HEK293 (cell line): ENCODE data around the gene CCR5AS.

Source experiments
- CTCF ChIA-PET: fragments of 350-600 bp; formaldehyde crosslinking; extraction: SDS; loops from one replicate; lab custom pipeline; 2021; ENCODE audit warnings: antibody characterized with exemption; lab: Yijun Ruan, JAX
- POLR2A ChIA-PET: fragments of 300-600 bp; formaldehyde crosslinking; extraction: SDS; loops from one replicate; lab custom pipeline; 2020; ENCODE audit warnings: antibody characterized with exemption, inconsistent platforms; lab: Yijun Ruan, JAX
- H3K27ac ChIP-seq: fragments of 200-500 bp; sonication (Bioruptor generic); 2 replicates; pipeline ENCODE4 v1.5.1; 2014; ENCODE audit warnings: low read depth, low read length, control low read depth, inconsistent platforms; ENCODE audit errors: extremely low read depth
- H3K36me3 ChIP-seq, 2 experiments: fragments of 200-500 bp in 1 of 2; sonication (Bioruptor generic) in 1 of 2; 1 replicate in 1 of 2; 2 replicates in 1 of 2; pipeline ENCODE4 v1.5.1; 2014 to 2017; ENCODE audit warnings: inconsistent platforms in 2 of 2, low read length in 2 of 2; ENCODE audit not compliant: control insufficient read depth in 2 of 2, insufficient read depth in 1 of 2
- H3K4me1 ChIP-seq: fragments of 200-500 bp; sonication (Bioruptor generic); 2 replicates; pipeline ENCODE4 v1.5.1; 2014; ENCODE audit warnings: mild to moderate bottlenecking, low read length, inconsistent platforms; ENCODE audit not compliant: control insufficient read depth, insufficient read depth
- H3K4me3 ChIP-seq: 2 replicates; pipeline ENCODE4 v1.5.1; 2011; ENCODE audit warnings: low read depth, mild to moderate bottlenecking, control low read depth, low read length, moderate library complexity
- H3K9me3 ChIP-seq: fragments of 200-500 bp; sonication (Bioruptor generic); 2 replicates; pipeline ENCODE4 v1.5.1; 2014; ENCODE audit warnings: low read depth, low read length, inconsistent platforms; ENCODE audit not compliant: control insufficient read depth, insufficient read depth
- AEBP2 ChIP-seq: fragments of 450-650 bp; formaldehyde crosslinking; IDR thresholded peaks from 2 replicates; pipeline ENCODE4 v1.5.1; 2016; ENCODE audit warnings: missing biosample characterization, missing genetic modification characterization, borderline replicate concordance
- BCL11B ChIP-seq: fragments of 450-650 bp; formaldehyde crosslinking; IDR thresholded peaks from 2 replicates; pipeline ENCODE4 v1.5.1; 2016; ENCODE audit warnings: low read depth, missing biosample characterization, missing genetic modification characterization
- MZF1 ChIP-seq: fragments of 450-650 bp; formaldehyde crosslinking; IDR thresholded peaks from 2 replicates; pipeline ENCODE4 v1.5.1; 2017; ENCODE audit warnings: missing biosample characterization, missing genetic modification characterization, borderline replicate concordance
- OSR2 ChIP-seq: fragments of 450-650 bp; formaldehyde crosslinking; IDR thresholded peaks from 2 replicates; pipeline ENCODE4 v1.5.1; 2016; ENCODE audit warnings: missing biosample characterization, missing genetic modification characterization
- PRDM1 ChIP-seq: fragments of 450-650 bp; formaldehyde crosslinking; IDR thresholded peaks from 2 replicates; pipeline ENCODE4; 2016; ENCODE audit warnings: missing biosample characterization, missing genetic modification characterization
- PRDM2 ChIP-seq: fragments of 450-650 bp; formaldehyde crosslinking; IDR thresholded peaks from 2 replicates; pipeline ENCODE4 v1.5.1; 2016; ENCODE audit warnings: missing biosample characterization, missing genetic modification characterization, borderline replicate concordance
- ZBTB44 ChIP-seq: fragments of 450-650 bp; IDR thresholded peaks from 2 replicates; pipeline ENCODE4 v1.5.1; 2018; ENCODE audit warnings: missing biosample characterization, mild to moderate bottlenecking, missing genetic modification characterization
- ZBTB48 ChIP-seq: fragments of 450-650 bp; formaldehyde crosslinking; IDR thresholded peaks from 2 replicates; pipeline ENCODE4 v1.5.1; 2016; ENCODE audit warnings: missing biosample characterization, missing genetic modification characterization
- ZNF121 ChIP-seq: fragments of 450-650 bp; formaldehyde crosslinking; IDR thresholded peaks from 2 replicates; pipeline ENCODE4 v1.5.1; 2016; ENCODE audit warnings: missing biosample characterization, missing genetic modification characterization
- ZNF19 ChIP-seq: fragments of 450-650 bp; formaldehyde crosslinking; IDR thresholded peaks from 2 replicates; pipeline ENCODE4; 2016; ENCODE audit warnings: missing biosample characterization, missing genetic modification characterization, low read depth
- ZNF292 ChIP-seq: fragments of 450-650 bp; formaldehyde crosslinking; IDR thresholded peaks from 2 replicates; pipeline ENCODE4 v1.5.1; 2016; ENCODE audit warnings: low read depth, missing biosample characterization, missing genetic modification characterization, borderline replicate concordance
- ZNF473 ChIP-seq: fragments of 450-650 bp; formaldehyde crosslinking; IDR thresholded peaks from 2 replicates; pipeline ENCODE4 v1.5.1; 2017; ENCODE audit warnings: missing biosample characterization, missing genetic modification characterization
- ZNF555 ChIP-seq: fragments of 450-650 bp; formaldehyde crosslinking; conservative IDR thresholded peaks from 2 replicates; pipeline ENCODE4 v1.5.1; 2017; ENCODE audit warnings: missing biosample characterization, mild to moderate bottlenecking, missing genetic modification characterization, inconsistent platforms
- ZNF560 ChIP-seq: fragments of 450-650 bp; formaldehyde crosslinking; IDR thresholded peaks from 2 replicates; pipeline ENCODE4 v1.5.1; 2017; ENCODE audit warnings: missing biosample characterization, missing genetic modification characterization, borderline replicate concordance
- ZNF629 ChIP-seq: fragments of 450-650 bp; formaldehyde crosslinking; IDR thresholded peaks from 2 replicates; pipeline ENCODE4 v1.5.1; 2017; ENCODE audit warnings: missing biosample characterization, missing genetic modification characterization
- ZNF654 ChIP-seq: fragments of 450-650 bp; formaldehyde crosslinking; IDR thresholded peaks from 2 replicates; pipeline ENCODE4 v1.5.1; 2016; ENCODE audit warnings: low read depth, missing biosample characterization, missing genetic modification characterization
- ZNF658 ChIP-seq: fragments of 450-650 bp; formaldehyde crosslinking; IDR thresholded peaks from 2 replicates; pipeline ENCODE4; 2016; ENCODE audit warnings: missing biosample characterization, missing genetic modification characterization
- ZNF704 ChIP-seq: fragments of 450-650 bp; formaldehyde crosslinking; IDR thresholded peaks from 2 replicates; pipeline ENCODE4 v1.5.1; 2016; ENCODE audit warnings: missing biosample characterization, missing genetic modification characterization
- ZNF785 ChIP-seq: fragments of 450-650 bp; formaldehyde crosslinking; IDR thresholded peaks from 2 replicates; pipeline ENCODE4 v1.5.1; 2016; ENCODE audit warnings: missing biosample characterization, missing genetic modification characterization
- ZNF792 ChIP-seq: fragments of 450-650 bp; formaldehyde crosslinking; IDR thresholded peaks from 2 replicates; pipeline ENCODE4 v1.5.1; 2016; ENCODE audit warnings: missing biosample characterization, missing genetic modification characterization

The CCR5AS gene

GRCh38 chr3:46356276-46356675 is 50.6 kb downstream of the CCR5AS start:
- H3K36me3 ChIP-seq, result no peaks in the 10 kb centered on the region
- TF ChIP-seq ZNF785 (tag by site-specific recombination) (no peak), ZNF19 (tag by site-specific recombination) (no peak), ZNF629 (tag by site-specific recombination) (no peak), MZF1 (tag by site-specific recombination) (no peak), ZNF654 (tag by site-specific recombination) (no peak), PRDM1 (tag by site-specific recombination) (no peak), ZNF560 (no peak), BCL11B (no peak), AEBP2 (tag by site-specific recombination) (no peak), ZNF658 (no peak), ZNF704 (no peak), PRDM2 (tag by site-specific recombination) (no peak), ZBTB48 (tag by site-specific recombination) (no peak), ZNF292 (tag by site-specific recombination) (no peak), ZBTB44 (tag by site-specific recombination) (no peak), ZNF792 (tag by site-specific recombination) (no peak), ZNF555 (tag by site-specific recombination) (no peak), OSR2 (tag by site-specific recombination) (no peak), ZNF121 (tag by site-specific recombination) (no peak), ZNF473 (no peak)
- CTCF ChIA-PET, result no interaction called here
- H3K9me3 ChIP-seq, result no peaks in the 10 kb centered on the region
- POLR2A ChIA-PET, result no interaction called here
- H3K4me1 ChIP-seq, result no peaks in the 10 kb centered on the region
- H3K27ac ChIP-seq, result no peak overlapping the region
- H3K4me3 ChIP-seq, result no peak overlapping the region
